ENCODE measurements around the gene KLRD1. TPM values are rescaled to one million over a fixed set of nuclear protein-coding genes. Genes with fewer than 3 reads are reported as not detected.

KLRD1 gene, protein sequence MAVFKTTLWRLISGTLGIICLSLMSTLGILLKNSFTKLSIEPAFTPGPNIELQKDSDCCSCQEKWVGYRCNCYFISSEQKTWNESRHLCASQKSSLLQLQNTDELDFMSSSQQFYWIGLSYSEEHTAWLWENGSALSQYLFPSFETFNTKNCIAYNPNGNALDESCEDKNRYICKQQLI
- under 1 TPM; 0.37 to 0.94 (median 0.70) TPM for total RNA-seq

GRCh38 chr12:10307630-10308029 is at the start of gene KLRD1:
Gene KLRD1, plus strand, starts transcription at chr12:10307870. Its CDS starts 208 bp downstream, at chr12:10308078.
- H3K36me3 ChIP-seq, result no peaks in the 10 kb centered on the region
- H3K4me1 ChIP-seq, result no peaks in the 10 kb centered on the region
- H3K4me3 ChIP-seq, result no peak within 1 kb of the TSS
- ATAC-seq, result no peak
- TF ChIP-seq EP300 (IDR thresholded peaks at IDR 0.05), result no peak
- no peak for TF ChIP-seq CTCF (IDR thresholded peaks at IDR 0.05)
- TF ChIP-seq POLR2AphosphoS5 (IDR thresholded peaks at IDR 0.05), result no peak
- no peak for TF ChIP-seq POLR2A (IDR thresholded peaks at IDR 0.05)
- 76 to 80% methylated on average over 1 of the region's 1 CpG for WGBS, 2 donors (ENCODE audit: low coverage in 1 of 2)
- H3K27me3 ChIP-seq, result no peaks in the 10 kb centered on the region
- H3K9me3 ChIP-seq, result no peaks in the 10 kb centered on the region
- H3K27ac ChIP-seq, result no peak within 1 kb of the TSS

GRCh38 chr12:10260927-10261326 is 46.7 kb upstream of the KLRD1 start:
- Histone ChIP-seq H3K4me1 (no peaks in the 10 kb centered on the region), H3K27ac (no peak overlapping the region), H3K9me3 (peaks cover 0 to 3% (median 0%) of the 10 kb centered on the region in 3 donors), H3K27me3 (no peaks in the 10 kb centered on the region), H3K36me3 (no peaks in the 10 kb centered on the region), H3K4me3 (no peak overlapping the region)
- ATAC-seq, result no peak
- no peak for TF ChIP-seq EP300 (IDR thresholded peaks at IDR 0.05)
- WGBS, 2 donors (ENCODE audit: low coverage in 1 of 2), result 0% methylated on average over 1 of the region's 1 CpG

GRCh38 chr12:10268037-10268436 is 39.6 kb upstream of the KLRD1 start:
- Histone ChIP-seq H3K4me3 (no peak overlapping the region), H3K9me3 (no peaks in the 10 kb centered on the region), H3K4me1 (no peaks in the 10 kb centered on the region), H3K27ac (no peak overlapping the region), H3K36me3 (no peaks in the 10 kb centered on the region), H3K27me3 (no peaks in the 10 kb centered on the region)
- no peak for TF ChIP-seq POLR2AphosphoS5 (IDR thresholded peaks at IDR 0.05)
- ATAC-seq, result no peak
- 52 to 57% methylated on average over 4 to 5 of the region's 5 CpGs for WGBS, 2 donors (ENCODE audit: low coverage in 1 of 2)

GRCh38 chr12:10272467-10272866 is 35.2 kb upstream of the KLRD1 start:
- ATAC-seq, result no peak
- 77 to 86% methylated on average over 2 of the region's 2 CpGs for WGBS, 2 donors (ENCODE audit: low coverage in 1 of 2)
- TF ChIP-seq POLR2AphosphoS5 (IDR thresholded peaks at IDR 0.05), result no peak
- H3K27me3 ChIP-seq, result no peaks in the 10 kb centered on the region
- no peak overlapping the region for H3K27ac ChIP-seq
- no peaks in the 10 kb centered on the region for H3K9me3 ChIP-seq
- H3K4me1 ChIP-seq, result no peaks in the 10 kb centered on the region
- H3K4me3 ChIP-seq, result no peak overlapping the region
- no peaks in the 10 kb centered on the region for H3K36me3 ChIP-seq

GRCh38 chr12:10276774-10277173 is 30.9 kb upstream of the KLRD1 start:
- ATAC-seq, result no peak
- Histone ChIP-seq H3K4me3 (no peak overlapping the region), H3K27ac (no peak overlapping the region), H3K4me1 (no peaks in the 10 kb centered on the region), H3K9me3 (peaks cover 0 to 4% (median 0%) of the 10 kb centered on the region in 3 donors), H3K36me3 (no peaks in the 10 kb centered on the region), H3K27me3 (no peaks in the 10 kb centered on the region)
- 50 to 62% methylated on average over 1 of the region's 1 CpG for WGBS, 2 donors (ENCODE audit: low coverage in 1 of 2)
- TF ChIP-seq POLR2A (IDR thresholded peaks at IDR 0.05), result no peak
- TF ChIP-seq EP300 (IDR thresholded peaks at IDR 0.05), result no peak
- no peak for TF ChIP-seq CTCF (IDR thresholded peaks at IDR 0.05)
- no peak for TF ChIP-seq POLR2AphosphoS5 (IDR thresholded peaks at IDR 0.05)

- no peak overlapping the region for H3K27ac ChIP-seq
- ATAC-seq, result no peak
- no peak overlapping the region for H3K4me3 ChIP-seq
- 77 to 90% methylated on average over 2 of the region's 2 CpGs for WGBS, 2 donors (ENCODE audit: low coverage in 1 of 2)
- H3K9me3 ChIP-seq, result peaks cover 0 to 4% (median 0%) of the 10 kb centered on the region in 3 donors
- H3K36me3 ChIP-seq, result no peaks in the 10 kb centered on the region
- H3K4me1 ChIP-seq, result no peaks in the 10 kb centered on the region
- no peak for TF ChIP-seq EP300 (IDR thresholded peaks at IDR 0.05)
- TF ChIP-seq POLR2A (IDR thresholded peaks at IDR 0.05), result no peak
- TF ChIP-seq CTCF (IDR thresholded peaks at IDR 0.05), result no peak
- TF ChIP-seq POLR2AphosphoS5 (IDR thresholded peaks at IDR 0.05), result no peak
- no peaks in the 10 kb centered on the region for H3K27me3 ChIP-seq
Observed at GRCh38 chr12:10278104-10278503, 29.6 kb upstream of the KLRD1 start.

Measured in gastroesophageal sphincter (tissue), 4 donors.